Right renal pelvis (tissue), 4 donors: Measurements from ENCODE around the gene CNTN6. TPM values are rescaled to one million over a fixed set of nuclear protein-coding genes. Genes with fewer than 3 reads are reported as not detected.
"Not testable (repeated sequence)": the region's sequence is repeated elsewhere in the genome, so short reads cannot be mapped to it uniquely, and the experiment has no call there.

ENCODE experiments used
- DNase-seq, 4 donors: peaks; one replicate each; pipeline ENCODE4 v3.0.0-alpha.2; 2013; ENCODE audit warnings: low read depth in 4 of 4, low spot score in 3 of 4, missing footprints in 1 of 4
- polyA plus RNA-seq, 4 donors: library from polyadenylated mRNA; unstranded; fragments of 120-200 nt; gene quantifications; one replicate each; pipeline ENCODE4 v1.2.1, GENCODE V29; 2013; ENCODE audit not compliant: insufficient read length in 4 of 4

The CNTN6 gene
- polyA plus RNA-seq, 4 donors: 2.0 to 2.6 (median 2.1) TPM

DNA sequence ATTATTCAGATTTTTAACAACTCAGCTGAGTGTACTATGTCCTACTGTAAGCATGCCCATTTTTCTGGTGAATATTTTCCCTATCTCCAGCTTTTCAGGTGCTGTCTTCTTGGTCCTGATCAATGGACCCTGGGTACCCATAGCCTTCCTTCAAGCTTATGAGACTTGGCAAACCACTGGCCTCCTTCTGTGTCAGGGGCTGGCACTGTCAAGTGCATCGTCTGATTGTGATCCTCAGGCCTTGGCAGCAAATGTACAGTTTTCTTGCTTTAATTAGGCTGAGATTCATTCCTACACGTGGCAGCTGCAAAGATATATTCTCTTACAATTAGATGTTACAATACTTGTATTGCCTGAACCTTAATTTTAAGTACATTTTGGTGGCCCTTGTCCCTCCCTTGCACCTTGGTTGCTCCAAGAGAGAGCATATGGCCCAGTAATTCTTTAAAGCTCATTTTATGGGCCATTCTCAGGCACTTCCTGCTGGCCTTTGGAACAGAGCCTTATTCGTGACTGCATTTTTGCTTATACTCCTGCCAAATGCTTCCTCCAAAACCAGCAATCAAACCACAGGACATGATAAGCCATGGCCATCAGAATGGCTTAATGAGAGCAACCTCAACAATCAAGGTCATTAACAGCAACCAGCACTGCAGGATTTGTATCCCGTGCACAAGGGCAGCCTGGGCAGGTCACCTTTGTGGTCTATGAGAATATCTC, 179.9 kb downstream of the CNTN6 start:
- no peak for DNase-seq

DNA sequence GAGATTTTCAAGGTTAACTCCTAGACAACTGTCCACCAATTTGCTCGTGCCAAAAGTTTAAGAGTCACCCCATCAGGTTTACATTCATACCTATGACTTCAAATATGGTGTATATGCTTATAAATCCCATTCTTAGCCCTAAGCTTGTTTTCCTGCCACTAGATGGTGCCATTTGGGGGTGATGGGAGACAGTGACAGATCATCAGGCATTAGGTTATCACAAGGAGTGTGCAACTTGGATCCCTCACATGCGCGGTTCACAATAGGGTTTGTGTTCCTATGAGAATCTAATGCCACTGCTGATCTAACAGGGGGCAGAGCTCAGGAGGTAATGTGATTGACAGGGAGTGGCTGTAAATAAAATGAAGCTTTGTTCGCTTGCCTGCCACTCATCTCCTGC, 182.7 kb downstream of the CNTN6 start:
- no peak for DNase-seq

- no peak for DNase-seq
These were observed 195.0 kb downstream of the CNTN6 start for GRCh38 chr3:1287815-1288214.

GRCh38 chr3:1288805-1289494, 196.1 kb downstream of the CNTN6 start:
- DNase-seq: no peak

DNA sequence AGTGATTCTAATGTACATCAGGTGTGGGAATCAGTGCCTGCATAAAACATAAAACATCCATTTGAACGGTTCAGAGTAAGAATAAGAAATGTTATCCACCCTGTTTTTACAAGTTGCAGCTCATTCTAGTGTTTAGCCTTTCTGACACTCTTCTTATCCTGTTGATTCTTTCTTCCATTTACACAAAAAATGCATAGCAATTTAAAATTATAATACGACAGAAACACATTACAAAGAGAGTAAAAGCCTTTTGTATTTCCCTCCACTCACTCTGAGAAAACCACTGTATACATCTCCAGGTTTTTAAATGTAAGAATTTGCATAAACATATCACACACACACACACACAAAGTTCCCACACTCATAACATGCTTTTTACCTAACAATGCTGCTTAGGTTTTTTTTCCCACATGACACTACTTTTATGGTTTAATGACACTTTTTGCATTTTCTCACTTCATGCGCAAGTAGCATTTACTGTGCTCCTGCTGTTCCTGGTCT, 199.8 kb downstream of the CNTN6 start:
- DNase-seq: no peak

- DNase-seq: no peak
These were observed 201.8 kb downstream of the CNTN6 start for GRCh38 chr3:1294586-1294985.

GRCh38 chr3:1318296-1319005, 225.6 kb downstream of the CNTN6 start:
- DNase-seq: no peak

- DNase-seq: no peak
These were observed 233.7 kb downstream of the CNTN6 start for GRCh38 chr3:1326546-1326945.

DNA sequence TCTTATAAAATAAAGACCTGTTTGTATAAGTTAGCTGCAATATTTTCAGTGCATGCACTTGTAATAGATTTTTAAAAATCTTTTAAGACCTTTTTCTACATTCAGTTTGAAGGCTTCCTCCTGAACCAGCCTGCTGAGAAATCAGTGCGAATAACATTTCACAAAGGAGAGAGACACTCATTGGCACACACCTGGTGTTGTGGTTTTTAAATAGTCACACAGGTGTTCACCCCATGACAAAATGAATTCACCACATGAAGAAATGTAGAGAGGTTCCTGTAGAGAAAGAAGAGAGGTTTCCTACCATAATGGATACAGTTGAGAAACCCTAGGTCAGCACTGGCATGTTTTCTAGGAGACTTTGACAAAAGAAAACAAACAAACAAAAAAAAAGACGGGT, 237.3 kb downstream of the CNTN6 start:
- DNase-seq: no peak

GRCh38 chr3:1346386-1346785, 253.6 kb downstream of the CNTN6 start:
- no peak for DNase-seq

GRCh38 chr3:1348547-1348946, 255.7 kb downstream of the CNTN6 start:
- no peak for DNase-seq

- DNase-seq: no peak
These were observed 258.1 kb downstream of the CNTN6 start for GRCh38 chr3:1350885-1351284.

DNA sequence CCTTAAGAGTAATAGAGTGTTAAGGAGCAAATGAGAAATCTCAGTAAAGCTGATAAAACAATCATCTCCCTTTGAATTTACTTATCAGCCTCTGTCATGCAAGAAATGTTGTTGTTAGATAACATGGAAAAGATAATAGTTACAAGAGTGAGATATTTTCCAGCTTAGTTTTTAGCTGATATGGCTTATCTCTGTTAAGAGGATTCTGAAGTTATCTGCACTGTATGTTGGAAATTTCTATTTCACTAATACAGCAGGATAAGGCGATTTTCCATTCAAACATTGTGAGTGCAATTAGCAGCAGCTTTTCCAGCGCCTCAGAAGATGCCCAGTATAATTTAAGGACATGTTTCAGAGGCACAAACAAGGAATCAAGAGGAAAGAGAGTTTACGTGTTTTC, 262.9 kb downstream of the CNTN6 start:
- no peak for DNase-seq

DNA sequence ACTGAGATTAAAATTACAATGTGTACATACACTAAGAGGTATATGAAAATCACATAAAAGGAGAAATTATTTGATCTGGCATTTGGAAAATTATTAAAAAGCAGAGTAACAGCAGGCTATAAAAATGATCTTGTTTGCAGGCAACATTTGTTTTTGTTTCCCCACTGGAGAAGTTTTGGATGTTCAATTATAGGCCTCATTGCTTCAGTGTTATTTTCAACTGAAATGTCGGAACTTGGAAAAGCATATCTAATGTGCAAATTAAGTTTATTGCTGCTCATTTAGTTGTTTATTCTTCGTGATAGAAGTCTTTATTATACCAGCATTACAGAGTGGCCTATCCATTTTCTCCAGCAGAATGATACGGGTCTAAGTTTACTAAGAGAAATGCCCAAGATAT, 263.3 kb downstream of the CNTN6 start:
- no peak for DNase-seq

DNA sequence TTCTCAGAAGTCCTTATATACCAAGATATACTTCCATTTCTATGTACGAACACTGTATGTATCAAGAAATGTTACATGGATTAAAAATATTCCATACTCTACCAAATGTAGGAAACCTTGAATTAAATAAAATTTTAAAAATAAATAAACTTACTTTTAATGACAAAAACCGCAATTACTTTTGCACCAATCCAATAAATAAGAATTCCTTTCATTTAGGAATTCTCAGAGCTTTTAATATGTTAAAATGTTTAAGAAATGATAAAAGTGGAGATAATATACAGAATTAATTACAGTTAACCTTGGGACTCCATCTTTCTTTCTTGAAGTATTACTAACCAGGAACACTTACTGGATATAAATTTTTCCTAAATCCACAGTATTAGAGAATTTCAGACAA, 272.7 kb downstream of the CNTN6 start:
- DNase-seq: no peak

DNA sequence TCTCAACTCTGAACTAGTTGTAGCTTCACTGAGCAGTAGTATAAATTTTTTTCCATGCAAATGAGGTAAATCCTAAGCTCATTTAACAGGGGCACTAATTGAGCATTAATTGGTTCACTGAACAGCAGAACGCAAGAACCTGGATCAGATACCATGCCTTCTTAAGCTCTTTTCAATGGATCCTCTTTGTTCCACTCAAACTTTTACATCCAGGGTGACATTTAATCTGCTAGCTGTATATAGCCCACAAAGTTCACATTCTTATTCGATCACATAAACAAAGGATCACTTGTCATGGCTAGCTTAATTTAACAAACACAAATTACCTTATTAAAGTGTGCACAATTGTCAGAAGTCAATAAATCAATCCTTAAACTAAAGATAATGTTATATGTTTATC, 281.6 kb downstream of the CNTN6 start:
- no peak for DNase-seq

DNA sequence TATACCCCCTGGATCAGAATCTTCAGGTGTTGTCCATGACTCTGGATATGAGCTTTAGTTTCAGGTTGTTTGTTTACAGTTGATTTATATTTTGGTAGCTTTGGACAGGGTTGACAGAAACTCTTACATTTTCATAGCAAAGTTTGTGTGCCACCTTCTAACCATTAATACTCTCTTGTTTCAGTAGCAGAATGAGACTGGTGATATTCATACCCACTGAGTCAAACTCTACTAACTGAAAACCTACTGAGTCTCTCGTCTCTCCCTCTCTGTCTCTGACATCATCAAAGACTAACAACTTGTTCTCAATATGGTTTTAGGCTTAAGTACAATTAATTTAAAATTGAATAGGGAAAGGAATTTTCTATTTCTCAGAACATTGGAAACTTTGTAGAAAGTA, 282.3 kb downstream of the CNTN6 start:
- DNase-seq: no peak

GRCh38 chr3:1380926-1381646, 288.3 kb downstream of the CNTN6 start:
- DNase-seq: no peak

GRCh38 chr3:1381647-1382036, 288.8 kb downstream of the CNTN6 start:
- DNase-seq: no peak

GRCh38 chr3:1387396-1387905, 294.6 kb downstream of the CNTN6 start:
- DNase-seq: not testable (repeated sequence)

DNA sequence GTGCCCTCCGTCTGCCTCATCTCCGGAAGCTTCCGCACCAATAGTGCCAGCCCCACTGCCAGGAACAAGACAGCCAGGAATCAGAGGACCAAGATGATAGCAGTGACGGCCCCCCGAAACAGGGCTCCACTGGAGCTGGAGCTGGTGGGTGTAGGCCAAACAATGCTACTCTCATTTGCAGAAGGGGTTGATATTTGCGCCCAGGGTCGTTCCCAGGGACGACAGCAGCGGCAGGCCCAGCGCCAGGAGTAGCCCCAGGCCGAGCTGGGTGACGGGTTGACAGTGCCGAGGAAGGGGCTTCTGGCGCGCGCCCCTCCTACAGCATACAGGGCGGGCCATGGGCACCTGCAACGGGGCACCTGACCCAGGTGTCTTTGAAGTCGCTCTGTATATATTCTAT, 301.4 kb downstream of the CNTN6 start:
- DNase-seq: no peak
